C4-2B (cell line): ENCODE measurements around the gene GALNT10.

ENCODE experiments used
- H3K27ac ChIP-seq: fragments of 450-650 bp; 2 replicates; pipeline ENCODE4 v1.5.1; 2017
- CTCF ChIP-seq: fragments of 450-650 bp; conservative IDR thresholded peaks from 2 replicates; pipeline ENCODE4 v1.5.1; 2017; ENCODE audit warnings: mild to moderate bottlenecking
- ZFX ChIP-seq: fragments of 450-650 bp; IDR thresholded peaks from 2 replicates; pipeline ENCODE4 v1.6.1; 2017

GALNT10 gene

GRCh38 chr5:154372661-154373060 lies 182.1 kb downstream of the GALNT10 start:
- TF ChIP-seq ZFX (no peak), CTCF (no peak)
- H3K27ac ChIP-seq = no peak overlapping the region

GRCh38 chr5:154373326-154373725 lies 182.8 kb downstream of the GALNT10 start:
- H3K27ac ChIP-seq = no peak overlapping the region
- TF ChIP-seq ZFX (no peak), CTCF (no peak)

- TF ChIP-seq ZFX (no peak), CTCF (no peak)
- no peak overlapping the region for H3K27ac ChIP-seq
These were observed 183.2 kb downstream of the GALNT10 start for GRCh38 chr5:154373729-154374179.

- no peak overlapping the region for H3K27ac ChIP-seq
- TF ChIP-seq CTCF (no peak), ZFX (no peak)
These were observed 183.7 kb downstream of the GALNT10 start for GRCh38 chr5:154374264-154374663.

GRCh38 chr5:154375329-154376008 lies 184.9 kb downstream of the GALNT10 start:
- H3K27ac ChIP-seq = no peak overlapping the region
- TF ChIP-seq CTCF (no peak), ZFX (no peak)

- H3K27ac ChIP-seq = no peak overlapping the region
- TF ChIP-seq ZFX (no peak), CTCF (no peak)
These were observed 185.9 kb downstream of the GALNT10 start for GRCh38 chr5:154376481-154376880.

- TF ChIP-seq CTCF (no peak), ZFX (no peak)
- no peak overlapping the region for H3K27ac ChIP-seq
These were observed 187.4 kb downstream of the GALNT10 start for GRCh38 chr5:154377754-154378533.
